Measurements from ENCODE around the gene MAT2B.

DNA sequence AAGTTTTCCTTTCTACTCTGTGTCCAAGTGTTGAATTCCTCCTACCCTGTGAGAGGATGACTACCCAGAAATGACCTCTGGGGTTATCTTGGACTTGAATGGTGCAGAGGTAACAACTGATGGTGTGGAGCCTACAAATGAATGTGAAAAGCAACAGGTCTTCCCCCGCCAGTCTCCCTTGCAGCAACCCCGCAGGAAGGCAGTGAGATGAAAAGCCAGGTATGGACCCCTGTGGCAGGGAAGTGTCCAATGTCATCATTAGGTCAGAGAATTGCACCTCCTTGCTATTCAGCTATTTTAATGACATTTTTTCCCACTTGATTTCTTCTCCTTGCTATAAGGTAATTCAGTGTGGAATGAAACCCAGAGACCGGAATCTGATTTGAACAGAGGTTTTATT, 58.5 kb downstream of the MAT2B start:
- TF ChIP-seq, protein P1, sequence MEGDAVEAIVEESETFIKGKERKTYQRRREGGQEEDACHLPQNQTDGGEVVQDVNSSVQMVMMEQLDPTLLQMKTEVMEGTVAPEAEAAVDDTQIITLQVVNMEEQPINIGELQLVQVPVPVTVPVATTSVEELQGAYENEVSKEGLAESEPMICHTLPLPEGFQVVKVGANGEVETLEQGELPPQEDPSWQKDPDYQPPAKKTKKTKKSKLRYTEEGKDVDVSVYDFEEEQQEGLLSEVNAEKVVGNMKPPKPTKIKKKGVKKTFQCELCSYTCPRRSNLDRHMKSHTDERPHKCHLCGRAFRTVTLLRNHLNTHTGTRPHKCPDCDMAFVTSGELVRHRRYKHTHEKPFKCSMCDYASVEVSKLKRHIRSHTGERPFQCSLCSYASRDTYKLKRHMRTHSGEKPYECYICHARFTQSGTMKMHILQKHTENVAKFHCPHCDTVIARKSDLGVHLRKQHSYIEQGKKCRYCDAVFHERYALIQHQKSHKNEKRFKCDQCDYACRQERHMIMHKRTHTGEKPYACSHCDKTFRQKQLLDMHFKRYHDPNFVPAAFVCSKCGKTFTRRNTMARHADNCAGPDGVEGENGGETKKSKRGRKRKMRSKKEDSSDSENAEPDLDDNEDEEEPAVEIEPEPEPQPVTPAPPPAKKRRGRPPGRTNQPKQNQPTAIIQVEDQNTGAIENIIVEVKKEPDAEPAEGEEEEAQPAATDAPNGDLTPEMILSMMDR (tag by site-specific recombination; IDR thresholded peaks at IDR 0.05) = no peak
- TF ChIP-seq ZNF548 (tag by site-specific recombination; IDR thresholded peaks at IDR 0.05) = no peak
- TF ChIP-seq, protein P2, sequence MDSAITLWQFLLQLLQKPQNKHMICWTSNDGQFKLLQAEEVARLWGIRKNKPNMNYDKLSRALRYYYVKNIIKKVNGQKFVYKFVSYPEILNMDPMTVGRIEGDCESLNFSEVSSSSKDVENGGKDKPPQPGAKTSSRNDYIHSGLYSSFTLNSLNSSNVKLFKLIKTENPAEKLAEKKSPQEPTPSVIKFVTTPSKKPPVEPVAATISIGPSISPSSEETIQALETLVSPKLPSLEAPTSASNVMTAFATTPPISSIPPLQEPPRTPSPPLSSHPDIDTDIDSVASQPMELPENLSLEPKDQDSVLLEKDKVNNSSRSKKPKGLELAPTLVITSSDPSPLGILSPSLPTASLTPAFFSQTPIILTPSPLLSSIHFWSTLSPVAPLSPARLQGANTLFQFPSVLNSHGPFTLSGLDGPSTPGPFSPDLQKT (IDR thresholded peaks at IDR 0.05; ENCODE audit: borderline replicate concordance, low read depth, low read length) = no peak
